HG03439 (cell line): ENCODE data around the gene POLR2E.

ENCODE experiments used
- ATAC-seq: cut with Tn5 transposase; IDR thresholded peaks from one replicate; pipeline ENCODE4 v1.9.1; 2021; ENCODE audit warnings: mild to moderate bottlenecking, moderate library complexity; ENCODE audit not compliant: unreplicated experiment

The POLR2E gene

DNA sequence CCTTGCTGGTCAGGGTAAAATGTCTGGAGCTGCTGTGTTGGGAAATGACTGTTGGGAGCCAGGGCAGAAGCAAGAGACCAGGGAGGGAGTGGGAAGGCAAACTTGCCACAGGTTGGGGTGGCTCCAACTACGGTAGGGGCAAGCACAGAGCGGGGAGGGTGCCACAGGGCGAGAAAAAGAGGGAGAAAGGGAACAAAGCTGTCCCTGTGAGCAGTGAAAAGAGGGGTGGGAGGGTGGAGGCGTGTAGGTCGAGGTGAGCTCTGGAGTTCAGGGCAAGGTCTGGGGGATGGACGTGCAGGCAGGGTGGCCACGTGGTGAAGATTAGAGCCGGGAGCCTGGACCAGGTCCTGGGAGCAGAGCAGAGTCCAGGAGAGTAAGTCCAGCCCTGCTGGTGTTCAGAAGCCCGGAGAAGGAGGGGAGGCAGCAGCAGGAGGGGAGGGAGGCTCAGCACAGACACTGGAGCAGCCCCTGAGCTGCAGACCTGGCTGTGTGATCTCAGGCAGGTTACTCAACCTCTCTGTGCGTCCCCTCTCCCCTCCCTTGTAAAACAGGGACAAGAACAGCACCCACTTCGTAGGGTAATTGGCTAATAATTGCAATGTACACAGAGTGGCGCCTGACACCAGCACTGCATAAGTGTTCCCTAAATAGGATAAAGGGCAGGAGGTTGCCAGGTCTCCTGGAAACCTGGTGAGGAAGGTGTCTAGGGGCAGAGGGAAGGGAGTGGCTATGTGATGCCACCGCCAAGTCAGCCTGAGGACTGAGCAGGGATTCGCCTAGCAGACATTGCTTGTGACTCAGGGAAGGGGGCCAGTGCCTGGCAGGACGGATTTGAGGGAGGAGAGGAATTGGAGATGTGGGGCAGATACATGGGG is 3.2 kb upstream of the POLR2E start:
- no peak for ATAC-seq

DNA sequence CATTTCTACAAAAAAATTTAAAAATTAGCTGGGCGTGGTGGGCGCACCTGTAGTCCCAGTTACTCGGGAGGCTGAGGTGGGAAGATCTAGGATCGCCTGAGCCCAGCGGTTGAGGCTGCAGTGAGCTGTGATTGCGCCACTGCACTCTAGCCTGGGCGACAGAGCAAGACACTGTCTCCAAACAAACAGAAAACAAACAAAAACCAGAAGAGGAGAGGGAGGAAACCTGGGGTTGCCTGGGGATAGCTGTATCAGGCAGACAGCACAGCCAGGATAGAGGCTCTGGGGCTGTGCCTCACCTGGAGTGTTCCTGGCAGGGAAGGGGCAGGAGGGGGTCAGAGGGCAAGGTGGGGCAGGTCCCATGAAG is 2.6 kb upstream of the POLR2E start:
- no peak for ATAC-seq

DNA sequence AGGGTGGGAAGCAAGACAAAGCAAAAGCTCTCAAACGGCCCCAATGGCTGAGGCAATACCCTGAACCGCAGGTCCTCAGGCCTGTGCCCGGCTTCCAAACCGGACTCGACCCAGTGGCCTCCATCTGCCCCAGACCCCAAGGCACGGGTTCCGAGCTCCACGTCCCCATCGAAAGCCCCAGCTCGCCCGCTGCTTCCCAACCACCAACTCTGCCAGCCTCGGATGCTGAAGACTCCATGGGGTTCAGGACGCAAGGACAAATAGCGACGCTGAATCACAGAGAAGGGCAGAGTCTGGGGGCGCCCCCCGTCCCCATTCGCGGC is 559 bp downstream of the POLR2E start:
- ATAC-seq, result no peak

DNA sequence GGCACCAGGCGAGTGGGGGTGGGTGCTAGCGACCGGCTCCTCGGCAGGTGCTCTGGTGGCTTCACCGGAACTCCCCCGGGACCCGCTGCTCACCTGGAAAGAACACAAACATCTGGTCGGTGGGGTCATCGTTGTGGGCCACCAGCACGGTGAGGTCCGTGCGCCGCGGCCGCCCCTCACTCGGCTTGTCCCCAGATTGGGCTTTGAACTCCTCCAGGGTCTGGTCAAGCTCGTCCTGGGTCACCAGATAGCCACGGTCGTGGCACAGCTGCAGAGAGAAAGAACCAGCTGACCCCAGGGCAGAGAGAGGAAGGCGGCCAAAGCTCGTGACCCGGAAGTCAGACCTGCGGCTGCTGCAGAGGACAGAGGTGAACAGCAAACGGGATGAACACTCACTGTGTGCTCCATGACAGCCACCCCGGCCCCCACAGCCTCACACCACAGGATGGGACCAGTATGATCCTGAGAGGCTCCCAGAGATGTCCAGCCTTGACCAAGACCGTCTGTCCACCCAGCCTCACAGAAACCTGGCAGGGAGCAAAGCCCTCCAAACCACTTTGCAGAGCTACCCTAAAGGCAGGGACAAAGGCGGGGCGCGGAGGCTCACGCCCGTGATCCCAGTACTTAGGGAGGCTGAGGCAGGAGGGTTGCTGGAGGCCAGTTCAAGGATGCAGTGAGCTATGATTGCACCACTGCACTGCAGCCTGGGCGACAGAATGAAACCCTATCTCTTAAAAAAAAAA is 1.2 kb downstream of the POLR2E start:
- ATAC-seq, result no peak

DNA sequence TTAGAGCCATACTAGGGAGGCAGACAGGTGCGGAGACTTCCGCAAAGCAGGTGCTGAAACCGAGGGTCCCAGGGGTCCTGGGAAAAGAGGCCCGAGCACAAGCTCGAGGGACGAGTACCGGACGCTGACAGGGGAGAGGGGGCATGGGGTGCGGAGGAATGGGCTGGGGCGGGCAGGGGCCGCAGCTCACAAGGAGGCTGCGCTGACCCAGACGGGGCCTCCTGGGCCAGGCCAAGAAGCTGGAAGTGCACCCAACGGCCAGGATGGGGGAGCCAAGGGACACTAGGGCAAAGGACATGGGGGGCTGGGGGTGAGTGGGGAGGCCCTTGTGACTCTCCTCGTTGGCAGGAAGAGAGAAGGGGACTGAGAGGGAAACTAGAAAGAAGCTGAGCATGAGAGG is 1.8 kb downstream of the POLR2E start:
- no peak for ATAC-seq

DNA sequence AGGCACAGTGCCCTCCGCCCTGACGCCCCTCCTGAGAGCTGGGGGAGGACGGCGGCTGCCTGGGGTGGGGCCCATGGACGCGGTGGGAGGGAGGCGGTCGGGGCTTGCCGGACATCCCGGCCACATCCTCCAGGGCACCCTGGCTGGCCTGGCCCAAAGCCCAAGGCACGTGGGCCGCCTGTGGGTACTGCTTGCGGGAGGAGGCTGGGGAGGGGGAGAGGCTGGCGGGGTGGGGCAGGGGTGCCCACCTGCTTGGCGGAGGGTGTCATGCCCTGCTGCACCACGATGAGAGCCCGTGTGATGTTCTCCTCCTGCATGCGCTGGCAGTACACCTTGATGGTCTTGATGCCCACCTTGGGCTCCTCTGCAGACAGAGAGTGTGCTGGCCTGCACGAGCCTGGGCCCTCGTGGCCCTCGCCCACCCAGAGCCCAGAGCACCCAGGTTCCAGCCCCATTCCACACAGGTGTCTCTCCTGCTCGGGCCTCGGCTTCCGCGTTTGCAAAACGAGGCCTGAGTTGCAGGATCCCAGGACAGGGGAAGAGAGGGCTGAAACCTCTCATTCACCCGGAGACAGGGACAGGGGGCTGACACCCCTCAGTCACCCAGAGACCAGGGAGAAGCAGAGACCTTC is 3.5 kb downstream of the POLR2E start:
- no peak for ATAC-seq

DNA sequence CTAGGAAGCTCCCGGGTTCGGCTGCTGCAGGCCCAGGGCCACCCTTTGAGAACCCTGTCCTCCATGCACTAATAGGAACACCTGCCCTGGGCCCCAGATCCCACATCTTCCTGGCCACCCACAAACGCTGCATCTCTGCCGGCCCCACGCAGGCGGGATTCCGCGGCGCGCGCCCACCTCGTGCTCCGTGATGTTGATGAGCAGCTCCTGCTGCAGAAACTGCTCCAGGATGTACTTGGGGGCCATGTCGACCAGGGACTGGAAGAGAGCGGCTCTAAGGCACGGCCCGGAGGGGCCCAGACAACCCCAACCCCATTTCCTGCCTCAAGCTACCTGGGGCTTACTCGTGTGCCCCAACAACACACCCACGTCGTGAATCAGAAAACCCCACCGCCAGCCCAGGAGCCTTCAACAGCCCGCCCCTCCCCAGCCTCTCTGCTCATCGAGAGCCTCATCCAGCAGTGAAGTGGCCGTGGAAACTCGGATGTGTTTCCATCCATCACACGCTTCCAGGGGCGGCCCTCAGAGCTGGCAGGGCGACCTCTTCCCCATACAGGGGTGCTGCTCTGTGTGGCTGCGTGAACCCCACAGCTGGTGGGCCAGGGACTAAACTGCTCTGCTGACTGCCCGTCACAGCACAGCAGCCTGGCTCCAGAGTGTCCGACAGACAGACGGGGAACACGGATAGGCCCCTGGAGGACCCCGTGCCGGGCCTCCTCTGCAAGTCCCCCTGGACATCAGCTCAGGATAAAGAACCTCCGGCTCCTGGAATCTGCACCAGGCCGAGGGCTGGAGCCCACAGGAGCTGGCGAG is 4.2 kb downstream of the POLR2E start:
- ATAC-seq, result no peak

DNA sequence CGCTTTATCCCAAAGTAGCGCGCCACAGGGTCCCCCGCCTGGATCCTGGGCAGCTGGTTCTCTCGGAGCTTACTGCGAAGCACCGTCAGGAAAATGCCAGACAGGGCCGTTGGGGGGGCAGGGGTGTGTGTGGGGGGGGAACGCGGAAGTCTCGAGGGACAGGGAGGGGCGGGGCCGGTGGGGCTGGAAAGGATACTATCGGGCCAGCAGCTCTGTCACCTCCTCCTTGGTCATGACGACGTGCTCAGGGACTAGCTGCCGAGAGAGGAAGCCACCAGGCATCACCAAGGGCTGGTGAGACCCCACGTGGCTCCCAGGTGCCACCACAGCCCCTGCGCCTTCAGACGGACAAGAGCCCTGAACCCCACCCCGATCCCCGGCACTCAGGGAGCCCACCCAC is 5.3 kb downstream of the POLR2E start:
- no peak for ATAC-seq

DNA sequence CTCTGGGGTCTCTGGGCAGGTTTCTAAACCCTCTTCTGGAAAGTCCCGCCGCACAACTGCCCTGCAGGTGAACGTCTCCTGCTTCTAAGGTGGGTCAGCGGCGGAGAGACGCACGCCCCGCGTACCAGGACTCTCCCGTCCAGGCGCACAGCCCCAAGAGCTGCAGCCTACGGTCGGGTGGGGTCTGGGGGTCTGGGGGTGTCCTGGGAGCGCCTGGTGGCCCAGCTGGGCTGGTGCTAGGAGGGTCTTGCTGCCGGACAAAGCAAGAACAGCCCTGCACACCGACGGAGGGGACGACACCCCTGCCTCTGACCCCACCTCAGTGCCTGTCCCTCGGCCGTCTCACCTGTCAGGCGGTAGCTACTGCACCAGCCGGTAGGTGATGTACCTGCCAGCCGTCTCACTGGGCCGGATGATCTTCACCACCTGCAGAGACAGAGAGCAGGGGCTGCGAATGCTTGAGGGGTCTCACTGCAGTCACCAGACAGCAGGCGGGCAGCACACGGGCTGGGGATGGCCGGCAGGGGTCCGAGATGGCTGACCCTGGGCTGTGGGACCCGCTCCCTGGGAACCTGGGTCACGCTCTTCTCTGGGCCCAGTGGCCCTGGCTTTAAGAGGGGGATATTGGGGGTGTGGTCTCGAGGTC is 5.9 kb downstream of the POLR2E start:
- no peak for ATAC-seq

DNA sequence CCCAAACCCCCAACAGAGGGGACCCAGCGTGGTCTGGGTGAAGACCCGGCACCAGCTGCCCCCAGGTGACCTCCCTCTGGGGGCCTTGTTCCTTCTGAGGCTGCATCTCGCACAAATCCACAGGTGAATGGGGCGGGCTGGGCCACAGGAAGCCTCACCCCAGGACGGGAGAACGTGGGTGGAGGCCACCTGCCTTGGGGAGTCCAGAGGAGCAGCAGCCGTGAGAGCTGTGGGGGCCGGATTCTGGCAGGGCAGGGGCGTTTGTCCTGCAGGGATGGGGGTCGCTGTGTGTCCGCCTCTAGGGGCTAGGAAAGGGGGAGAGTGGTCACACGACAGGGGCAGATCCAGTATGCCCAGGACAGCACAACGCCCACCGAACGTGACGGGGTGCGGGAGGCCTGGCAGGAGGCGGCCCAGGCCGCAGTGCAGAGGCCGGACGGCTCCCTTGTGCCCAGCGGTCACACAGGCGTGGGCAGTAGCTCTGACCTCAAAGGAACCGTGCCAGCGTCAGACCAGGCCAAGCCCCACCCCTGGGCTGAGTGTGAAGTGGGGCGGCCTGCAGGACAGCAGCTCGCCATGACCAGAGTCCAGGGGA is 6.7 kb downstream of the POLR2E start:
- no peak for ATAC-seq

DNA sequence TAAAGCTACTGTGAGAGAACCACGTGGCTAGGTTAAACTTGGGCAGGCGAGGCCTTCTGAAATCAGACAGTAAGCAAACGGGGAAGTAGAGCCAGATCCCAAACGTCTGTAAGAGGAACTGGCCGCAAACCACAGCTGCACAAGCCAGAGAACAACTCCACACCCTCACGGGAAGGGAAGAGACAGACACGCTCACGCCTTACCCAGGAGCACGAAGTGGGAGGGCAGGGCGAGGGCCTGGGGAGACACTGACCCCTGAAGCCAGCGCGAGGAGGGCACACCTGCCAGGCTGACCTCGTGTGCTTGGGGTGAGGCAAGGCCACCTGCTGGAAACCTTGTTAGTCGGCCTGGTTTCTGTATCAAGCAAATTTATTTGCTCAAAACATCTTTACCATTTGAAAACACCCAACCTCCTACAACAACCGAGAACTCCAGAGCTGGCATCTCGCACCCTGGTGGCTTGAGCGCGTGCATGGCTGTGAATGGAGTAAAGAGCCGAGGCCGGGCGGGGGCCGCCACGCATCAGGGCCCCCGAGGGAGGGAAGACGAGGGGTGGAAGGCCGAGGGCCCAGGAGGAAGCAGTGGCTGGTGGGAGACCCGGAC is 7.3 kb downstream of the POLR2E start:
- ATAC-seq, result no peak

DNA sequence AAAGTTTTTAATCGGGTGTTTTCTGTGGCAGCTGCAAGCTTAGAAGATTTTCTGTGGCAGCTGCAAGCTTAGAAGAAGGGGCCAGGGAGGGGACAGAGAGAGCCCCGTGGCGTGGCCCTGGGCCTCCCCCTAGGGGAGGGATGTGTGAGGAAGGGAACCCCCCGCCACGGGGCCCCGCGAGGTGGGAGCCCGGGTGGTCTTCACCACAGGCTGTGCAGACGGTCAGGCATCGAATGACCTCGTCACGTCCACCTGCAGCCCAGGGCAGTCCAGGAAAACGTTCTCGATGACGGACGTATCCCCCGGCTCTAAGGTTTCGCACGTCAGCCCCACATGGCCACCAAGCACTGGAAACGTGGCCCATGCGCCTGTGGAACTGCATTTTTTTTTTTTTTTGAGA is 8.6 kb downstream of the POLR2E start:
- ATAC-seq, result no peak

DNA sequence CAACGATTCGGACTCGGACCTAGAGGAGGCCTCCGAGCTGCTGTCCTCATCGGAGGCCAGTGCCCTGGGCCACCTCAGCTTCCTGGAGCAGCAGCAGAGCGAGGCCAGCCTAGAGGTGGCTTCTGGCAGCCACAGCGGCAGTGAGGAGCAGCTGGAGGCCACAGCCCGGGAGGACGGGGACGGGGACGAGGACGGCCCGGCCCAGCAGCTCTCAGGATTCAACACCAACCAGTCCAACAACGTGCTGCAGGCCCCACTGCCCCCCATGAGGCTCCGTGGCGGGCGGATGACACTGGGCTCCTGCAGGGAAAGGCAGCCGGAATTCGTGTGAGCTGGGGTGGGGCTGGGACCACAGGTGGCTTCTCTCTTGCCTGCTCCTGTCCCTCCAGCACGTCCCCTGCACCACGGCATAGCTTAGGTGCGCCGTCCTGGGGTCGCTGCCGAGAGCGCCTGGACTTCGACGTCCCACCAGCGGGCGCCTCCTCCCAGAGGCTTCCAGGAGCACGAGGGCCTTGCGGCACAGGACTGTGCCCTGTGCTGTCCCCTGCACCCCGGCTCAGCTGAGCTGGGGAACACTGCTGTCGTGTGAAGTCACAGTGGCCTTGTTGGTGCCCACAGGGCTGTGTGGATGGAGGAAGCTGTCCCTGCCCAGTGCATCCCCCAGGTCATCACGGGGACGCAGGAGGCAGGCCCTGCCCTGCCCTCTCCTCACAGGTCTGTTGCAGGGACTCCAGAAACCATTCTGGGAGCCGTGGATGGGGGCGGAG is 9.3 kb downstream of the POLR2E start:
- ATAC-seq, result no peak

DNA sequence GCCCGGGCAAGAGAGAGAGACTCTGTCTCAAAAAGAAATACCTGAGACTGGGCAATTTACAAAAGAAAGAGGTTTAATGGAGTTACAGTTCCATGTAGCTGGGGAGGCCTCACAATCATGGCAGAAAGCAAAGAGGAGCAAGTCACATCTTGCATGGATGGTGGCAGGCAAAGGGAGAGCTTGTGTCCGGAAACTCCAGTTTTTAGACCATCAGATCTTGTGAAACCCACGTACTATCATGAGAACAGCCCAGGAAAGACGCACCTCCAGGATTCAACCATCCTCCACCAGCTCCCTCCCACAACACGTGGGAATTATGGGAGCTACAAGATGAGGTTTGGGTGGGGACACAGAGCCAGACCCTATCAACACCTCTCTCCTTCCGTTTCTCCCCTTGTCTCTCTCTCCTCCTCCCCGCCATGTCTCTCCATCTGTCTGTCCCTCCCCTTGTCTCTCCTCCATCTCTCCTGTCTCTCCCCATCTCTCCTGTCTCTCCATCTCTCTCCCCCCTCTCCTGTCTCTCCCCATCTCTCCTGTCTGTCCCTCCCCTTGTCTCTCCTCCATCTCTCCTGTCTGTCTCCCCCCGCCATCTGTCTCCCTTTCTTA is 10.0 kb downstream of the POLR2E start:
- no peak for ATAC-seq

DNA sequence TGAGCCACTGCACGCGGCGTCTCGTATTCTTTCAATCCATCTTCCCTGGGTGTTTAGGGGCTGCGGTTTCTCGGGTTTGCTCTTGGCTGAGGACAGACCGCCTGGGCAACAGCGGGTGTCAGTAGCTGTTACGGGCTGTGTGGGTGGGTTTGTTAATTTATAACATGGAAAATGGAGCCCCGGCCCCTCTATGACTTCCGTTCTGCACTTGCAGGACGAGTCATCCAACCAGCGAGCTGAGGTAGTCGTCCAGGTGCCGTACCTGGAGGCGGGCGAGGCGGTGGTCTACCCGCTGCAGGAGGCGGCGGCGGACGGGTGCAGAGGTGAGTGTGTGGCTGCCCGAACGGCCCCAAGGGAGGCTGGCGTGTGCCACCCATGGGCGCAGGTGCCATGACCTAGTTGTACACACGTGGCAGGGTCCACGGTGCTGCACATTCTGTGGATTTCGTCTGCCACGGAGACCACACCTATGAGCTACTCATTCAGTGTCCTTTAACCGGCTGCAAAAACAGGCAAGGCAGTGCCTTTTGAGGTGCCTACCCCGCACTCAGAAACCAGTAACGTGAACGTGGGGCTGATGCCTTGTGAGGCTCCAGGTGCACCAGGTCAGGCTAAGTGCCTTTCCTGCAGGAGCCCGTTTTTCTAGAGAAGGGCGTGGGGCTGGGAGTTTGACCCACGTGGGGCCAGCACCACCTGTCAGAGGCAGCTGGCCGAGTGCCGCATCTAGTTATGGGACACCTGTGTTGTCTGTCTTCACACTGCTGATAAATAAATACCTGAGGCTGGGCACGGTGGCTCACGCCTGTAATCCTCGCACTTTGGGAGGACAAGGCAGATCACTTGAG is 10.9 kb downstream of the POLR2E start:
- no peak for ATAC-seq

DNA sequence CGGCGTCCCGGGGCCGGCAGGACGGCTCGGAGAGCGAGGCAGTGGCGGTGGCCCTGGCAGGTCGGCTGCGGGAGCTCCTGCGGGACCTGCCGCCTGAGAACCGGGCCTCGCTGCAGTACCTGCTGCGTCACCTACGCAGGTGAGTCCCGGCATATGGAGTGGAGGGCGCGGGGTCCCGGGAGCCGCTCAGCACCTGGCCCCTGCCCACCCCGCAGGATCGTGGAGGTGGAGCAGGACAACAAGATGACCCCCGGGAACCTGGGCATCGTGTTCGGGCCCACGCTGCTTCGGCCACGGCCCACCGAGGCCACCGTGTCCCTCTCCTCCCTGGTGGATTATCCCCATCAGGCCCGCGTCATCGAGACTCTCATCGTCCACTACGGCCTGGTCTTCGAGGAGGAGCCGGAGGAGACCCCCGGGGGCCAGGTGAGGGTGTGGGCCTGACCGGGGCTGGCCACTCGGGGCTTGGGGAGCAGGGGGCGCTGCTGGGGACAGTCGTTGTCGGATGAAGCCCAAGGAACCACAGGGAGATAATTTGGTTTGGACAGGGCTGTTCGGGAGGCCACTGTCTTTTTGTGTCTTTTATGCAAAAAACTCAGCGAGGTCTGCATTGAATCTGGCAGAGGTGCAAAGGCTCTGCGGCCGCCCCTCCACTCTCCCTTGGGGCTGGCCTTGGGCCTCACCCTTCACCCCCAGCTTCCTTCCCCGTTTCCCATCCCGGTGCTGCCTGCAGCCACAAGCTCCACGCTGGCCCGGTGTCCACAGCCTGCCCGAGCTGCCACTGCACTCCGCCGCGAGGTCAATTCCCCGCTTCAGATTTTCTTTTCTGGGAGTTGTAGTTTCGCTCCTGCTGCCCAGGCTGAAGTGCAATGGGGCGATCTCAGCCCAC is 12.0 kb downstream of the POLR2E start:
- no peak for ATAC-seq
